Endodermal cell (in vitro differentiated cells): ENCODE results near the gene MSLN. TPM values are rescaled to one million over a fixed set of nuclear protein-coding genes. Genes with fewer than 3 reads are reported as not detected.

Source experiments
- DNase-seq: peaks from one replicate; pipeline ENCODE4 v3.0.0-alpha.2; 2017
- H3K27ac ChIP-seq: 2 replicates; pipeline ENCODE4 v1.5.1; 2013; ENCODE audit warnings: mild to moderate bottlenecking, low read depth, low read length, moderate library complexity
- H3K27me3 ChIP-seq: 2 replicates; pipeline ENCODE4 v1.6.1; 2013; ENCODE audit warnings: mild to moderate bottlenecking, low read length, moderate library complexity; ENCODE audit not compliant: insufficient read depth, control insufficient read depth, poor library complexity, severe bottlenecking
- H3K36me3 ChIP-seq: 2 replicates; pipeline ENCODE4 v1.7.0; 2013; ENCODE audit warnings: mild to moderate bottlenecking, low read length, moderate library complexity; ENCODE audit not compliant: control insufficient read depth, insufficient read depth
- H3K4me1 ChIP-seq: one replicate; pipeline ENCODE4 v1.7.0; 2013; ENCODE audit warnings: low read length; ENCODE audit not compliant: control insufficient read depth, insufficient read depth
- H3K4me3 ChIP-seq: 2 replicates; pipeline ENCODE4 v1.5.1; 2013; ENCODE audit warnings: mild to moderate bottlenecking, low read length, moderate library complexity
- H3K9ac ChIP-seq: 2 replicates; pipeline ENCODE4 v1.6.1; 2013; ENCODE audit warnings: mild to moderate bottlenecking, low read length, moderate library complexity; ENCODE audit not compliant: poor library complexity, severe bottlenecking; ENCODE audit errors: extremely low read depth
- H3K9me3 ChIP-seq: 2 replicates; pipeline ENCODE4 v1.6.1; 2013; ENCODE audit warnings: mild to moderate bottlenecking, low read length, moderate library complexity; ENCODE audit not compliant: control insufficient read depth
- H3K27ac Mint-ChIP-seq: 2 replicates; pipeline ENCODE4 v1.8.0; 2020; ENCODE audit warnings: mixed read lengths
- H3K27me3 Mint-ChIP-seq: 2 replicates; pipeline ENCODE4 v1.8.0; 2021; ENCODE audit warnings: mild to moderate bottlenecking, mixed read lengths; ENCODE audit not compliant: insufficient read depth
- H3K36me3 Mint-ChIP-seq: 2 replicates; pipeline ENCODE4 v1.8.0; 2020; ENCODE audit warnings: low read depth, mixed read lengths
- H3K4me1 Mint-ChIP-seq: 2 replicates; pipeline ENCODE4 v1.8.0; 2020; ENCODE audit warnings: mixed read lengths
- H3K4me3 Mint-ChIP-seq: 2 replicates; pipeline ENCODE4 v1.8.0; 2020; ENCODE audit warnings: mild to moderate bottlenecking, moderate library complexity, mixed read lengths
- H3K9me3 Mint-ChIP-seq: 2 replicates; pipeline ENCODE4 v1.8.0; 2020; ENCODE audit warnings: mild to moderate bottlenecking, mixed read lengths
- WGBS, 2 experiments: methylation state at CpG; one replicate each; pipeline versions ENCODE4 v1.1.5 to v1.1.7; 2013; ENCODE audit warnings: missing lambda C conversion rate in 2 of 2, mixed read lengths in 1 of 2; ENCODE audit not compliant: insufficient coverage in 1 of 2, insufficient read length in 1 of 2; 5-methylcytosine and 5-hydroxymethylcytosine counted together
- total RNA-seq, 2 donors: library from RNA; stranded (reverse); fragmentation: NEBNext Ultra II Directional in 1 of 2; extraction: Animal tissue kit (Norgen Biotek cat#: 25700) in 1 of 2; gene quantifications; 2 replicates in 1 of 2; 3 replicates in 1 of 2; pipeline ENCODE4 v1.2.1, GENCODE V29; 2021
- TF ChIP-seq, protein P1 (sequence below): fragments of 200-600 bp; sonication (generic); conservative IDR thresholded peaks from 2 replicates; pipeline ENCODE4 v1.5.0; 2021; ENCODE audit warnings: antibody characterized with exemption, mild to moderate bottlenecking

MSLN gene
- total RNA-seq, 2 donors from 2014 or later = 0.42 to 0.86 TPM

DNA sequence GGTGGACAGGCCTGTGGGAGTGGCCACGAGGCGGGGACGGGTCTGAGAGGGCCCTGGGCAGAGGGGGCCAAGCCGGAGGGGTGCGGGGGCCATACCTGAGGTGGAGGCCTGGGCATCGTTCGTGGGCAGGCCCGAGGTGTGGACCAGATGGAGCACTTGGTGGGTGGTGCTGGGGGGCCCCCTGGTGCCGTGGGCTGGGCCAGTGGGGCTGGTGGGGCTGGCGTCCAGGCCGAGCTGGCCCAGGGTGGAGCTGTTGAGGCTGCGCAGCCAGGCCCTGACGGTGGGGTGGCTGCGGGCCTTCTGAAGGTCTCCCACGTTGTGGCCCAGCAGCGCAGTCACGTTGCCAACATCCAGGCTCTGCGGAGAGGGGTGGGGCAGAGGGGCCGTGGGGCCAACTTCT is 9.4 kb downstream of the MSLN start:
- no peaks in the 10 kb centered on the region for H3K27me3 ChIP-seq
- TF ChIP-seq, protein P1, sequence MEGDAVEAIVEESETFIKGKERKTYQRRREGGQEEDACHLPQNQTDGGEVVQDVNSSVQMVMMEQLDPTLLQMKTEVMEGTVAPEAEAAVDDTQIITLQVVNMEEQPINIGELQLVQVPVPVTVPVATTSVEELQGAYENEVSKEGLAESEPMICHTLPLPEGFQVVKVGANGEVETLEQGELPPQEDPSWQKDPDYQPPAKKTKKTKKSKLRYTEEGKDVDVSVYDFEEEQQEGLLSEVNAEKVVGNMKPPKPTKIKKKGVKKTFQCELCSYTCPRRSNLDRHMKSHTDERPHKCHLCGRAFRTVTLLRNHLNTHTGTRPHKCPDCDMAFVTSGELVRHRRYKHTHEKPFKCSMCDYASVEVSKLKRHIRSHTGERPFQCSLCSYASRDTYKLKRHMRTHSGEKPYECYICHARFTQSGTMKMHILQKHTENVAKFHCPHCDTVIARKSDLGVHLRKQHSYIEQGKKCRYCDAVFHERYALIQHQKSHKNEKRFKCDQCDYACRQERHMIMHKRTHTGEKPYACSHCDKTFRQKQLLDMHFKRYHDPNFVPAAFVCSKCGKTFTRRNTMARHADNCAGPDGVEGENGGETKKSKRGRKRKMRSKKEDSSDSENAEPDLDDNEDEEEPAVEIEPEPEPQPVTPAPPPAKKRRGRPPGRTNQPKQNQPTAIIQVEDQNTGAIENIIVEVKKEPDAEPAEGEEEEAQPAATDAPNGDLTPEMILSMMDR = no peak
- Mint-ChIP-seq H3K36me3 (no peaks in the 10 kb centered on the region), H3K27me3 (no peaks in the 10 kb centered on the region), H3K27ac (no peak overlapping the region), H3K9me3 (no peaks in the 10 kb centered on the region), H3K4me3 (no peak overlapping the region), H3K4me1 (no peaks in the 10 kb centered on the region)
- no peaks in the 10 kb centered on the region for H3K36me3 ChIP-seq
- WGBS, 2 experiments = 90 to 93% methylated on average over 7 to 19 of the region's 19 CpGs
- H3K4me3 ChIP-seq = no peak overlapping the region
- H3K9me3 ChIP-seq = no peaks in the 10 kb centered on the region
- no peaks in the 10 kb centered on the region for H3K4me1 ChIP-seq
- H3K27ac ChIP-seq = no peak overlapping the region
- no peak overlapping the region for H3K9ac ChIP-seq
- DNase-seq = no peak

DNA sequence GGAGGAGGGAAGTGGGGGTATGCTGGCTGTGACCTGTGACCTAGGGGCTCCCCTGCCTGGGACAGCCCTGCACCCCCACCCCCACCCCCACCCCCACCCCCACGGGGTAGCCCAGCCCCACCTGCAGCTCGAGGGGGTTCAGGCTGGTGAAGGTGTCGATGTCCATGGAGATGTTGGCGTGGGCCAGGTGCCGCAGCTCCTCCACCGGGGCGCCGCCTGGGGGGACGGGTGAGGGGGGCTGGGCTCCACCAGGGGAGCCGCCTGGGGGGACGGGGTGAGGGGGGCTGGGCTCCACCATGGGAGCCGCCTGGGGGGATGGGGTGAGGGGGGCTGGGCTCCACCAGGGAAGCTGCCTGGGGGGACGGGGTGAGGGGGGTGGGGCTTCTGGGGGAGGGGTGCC is 9.9 kb downstream of the MSLN start:
- no peak for DNase-seq
- 93% methylated on average over 6 of the region's 13 CpGs; no CpG with 5 or more reads in 1 of the 2 experiments for WGBS, 2 experiments
- no peaks in the 10 kb centered on the region for H3K9me3 Mint-ChIP-seq
- TF ChIP-seq, protein P1 = no peak
- Histone ChIP-seq H3K4me3 (no peak overlapping the region), H3K27ac (no peak overlapping the region), H3K9ac (no peak overlapping the region), H3K36me3 (no peaks in the 10 kb centered on the region), H3K9me3 (no peaks in the 10 kb centered on the region), H3K4me1 (no peaks in the 10 kb centered on the region), H3K27me3 (no peaks in the 10 kb centered on the region)
- H3K4me1 Mint-ChIP-seq = no peaks in the 10 kb centered on the region
- H3K4me3 Mint-ChIP-seq = no peak overlapping the region
- no peaks in the 10 kb centered on the region for H3K36me3 Mint-ChIP-seq
- no peak overlapping the region for H3K27ac Mint-ChIP-seq
- no peaks in the 10 kb centered on the region for H3K27me3 Mint-ChIP-seq

DNA sequence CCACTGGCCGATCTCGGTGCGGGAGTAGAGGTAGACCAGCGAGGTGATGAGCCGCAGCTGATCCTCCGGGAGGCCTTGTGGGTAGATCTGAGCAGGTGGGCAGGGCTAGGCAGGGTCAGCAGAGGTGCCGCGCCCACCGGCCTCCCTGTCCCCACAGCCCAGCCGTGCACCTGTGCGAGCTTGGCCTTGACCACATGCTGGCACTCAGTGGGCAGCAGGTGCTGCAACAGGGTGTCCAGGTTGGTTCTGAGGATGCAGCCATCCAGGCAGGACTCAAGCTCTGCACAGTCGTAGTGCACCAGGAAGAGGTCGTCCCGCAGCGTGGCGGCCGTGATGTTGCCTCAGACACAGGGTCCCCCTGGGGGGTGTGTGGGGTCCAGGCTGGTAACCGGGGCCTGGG is 12.4 kb downstream of the MSLN start:
- Histone ChIP-seq H3K36me3 (no peaks in the 10 kb centered on the region), H3K9ac (no peak overlapping the region), H3K27me3 (no peaks in the 10 kb centered on the region), H3K4me1 (no peaks in the 10 kb centered on the region), H3K9me3 (no peaks in the 10 kb centered on the region), H3K4me3 (no peak overlapping the region), H3K27ac (no peak overlapping the region)
- H3K27ac Mint-ChIP-seq = no peak overlapping the region
- no peaks in the 10 kb centered on the region for H3K9me3 Mint-ChIP-seq
- no peaks in the 10 kb centered on the region for H3K36me3 Mint-ChIP-seq
- no peaks in the 10 kb centered on the region for H3K27me3 Mint-ChIP-seq
- TF ChIP-seq, protein P1 = no peak
- H3K4me1 Mint-ChIP-seq = no peaks in the 10 kb centered on the region
- no peak for DNase-seq
- H3K4me3 Mint-ChIP-seq = no peak overlapping the region
- WGBS, 2 experiments = 90 to 100% methylated on average over 4 to 18 of the region's 18 CpGs
